Measurements from ENCODE around the gene NOP14.

- no peak for TF ChIP-seq CTCF (IDR thresholded peaks at IDR 0.05)
- no peak for TF ChIP-seq EP300 (IDR thresholded peaks at IDR 0.05)
- no peak for TF ChIP-seq POLR2A (IDR thresholded peaks at IDR 0.05; ENCODE audit: low read depth)
- no peak for TF ChIP-seq POLR2AphosphoS5 (IDR thresholded peaks at IDR 0.05)
These were observed 40.1 kb downstream of the NOP14 start for GRCh38 chr4:2923141-2923551.
